Caco-2 (cell line): ENCODE measurements around the gene SCN1B. TPM values are rescaled to one million over a fixed set of nuclear protein-coding genes. Genes with fewer than 3 reads are reported as not detected.

Experiments
- BruUV-seq: library from RNA; stranded (reverse); fragments of 400-500 nt; replicated peaks from 2 replicates; lab custom pipeline; 2021; lab: Mats Ljungman, UMichigan
- CTCF ChIA-PET: fragments of 300-600 bp; sonication (Branson Sonifier 250); formaldehyde crosslinking; loops from one replicate; lab custom pipeline; 2022; ENCODE audit warnings: antibody characterized with exemption; lab: Charles Lee
- POLR2A ChIA-PET: fragments of 300-600 bp; sonication (Branson Sonifier 250); formaldehyde crosslinking; loops from one replicate; lab custom pipeline; 2022; ENCODE audit warnings: antibody characterized with exemption; lab: Charles Lee
- DNase-seq, 2 experiments: peaks; one replicate each; pipeline versions ENCODE4 v3.0.0 to v3.0.0-alpha.2; 2020 to 2022
- H3K27me3 ChIP-seq: replicated peaks from 2 replicates; pipeline ENCODE4 v1.6.0; 2011; ENCODE audit warnings: low read length; ENCODE audit not compliant: control insufficient read depth, insufficient read depth
- H3K36me3 ChIP-seq: 2 replicates; pipeline ENCODE4 v1.5.1; 2011; ENCODE audit warnings: low read length; ENCODE audit not compliant: control insufficient read depth, insufficient read depth
- H3K4me1 ChIP-seq: fragments of 250-450 bp; sonication (Bioruptor Pico); 2 replicates; pipeline ENCODE4 v1.5.1; 2020; ENCODE audit warnings: mild to moderate bottlenecking
- H3K4me3 ChIP-seq: 2 replicates; pipeline ENCODE4 v1.5.1; 2011; ENCODE audit warnings: low read depth, mild to moderate bottlenecking, control low read depth, low read length
- H3K9me3 ChIP-seq: fragments of 250-450 bp; sonication (Bioruptor Pico); 2 replicates; pipeline ENCODE4 v1.5.1; 2020; ENCODE audit warnings: mild to moderate bottlenecking, moderate library complexity
- H3K27ac Mint-ChIP-seq: one replicate; pipeline ENCODE4 v1.8.0; 2022; ENCODE audit warnings: mixed read lengths; ENCODE audit not compliant: unreplicated experiment
- H3K27me3 Mint-ChIP-seq: one replicate; pipeline ENCODE4 v1.8.0; 2022; ENCODE audit warnings: mixed read lengths; ENCODE audit not compliant: insufficient read depth, unreplicated experiment
- H3K36me3 Mint-ChIP-seq: one replicate; pipeline ENCODE4 v1.8.0; 2022; ENCODE audit warnings: mild to moderate bottlenecking, mixed read lengths; ENCODE audit not compliant: insufficient read depth, unreplicated experiment
- H3K4me1 Mint-ChIP-seq: one replicate; pipeline ENCODE4 v1.8.0; 2022; ENCODE audit warnings: low read depth, mixed read lengths; ENCODE audit not compliant: unreplicated experiment
- H3K4me3 Mint-ChIP-seq: one replicate; pipeline ENCODE4 v1.8.0; 2022; ENCODE audit warnings: mild to moderate bottlenecking, moderate library complexity, mixed read lengths; ENCODE audit not compliant: unreplicated experiment
- H3K9me3 Mint-ChIP-seq: one replicate; pipeline ENCODE4 v1.8.0; 2022; ENCODE audit warnings: mixed read lengths; ENCODE audit not compliant: unreplicated experiment
- intact Hi-C: fragments of 100-400 bp; cut with micrococcal nuclease; formaldehyde crosslinking; loops from one replicate; pipeline ENCODE4 v1.10.0; 2022; ENCODE audit not compliant: unreplicated experiment
- total RNA-seq: library from RNA; stranded (reverse); gene quantifications from 2 replicates; pipeline ENCODE4 v1.2.3, GENCODE V29; 2022
- TF ChIP-seq, protein P1 (sequence below), 2 experiments: fragments of 200-600 bp in 1 of 2; IDR thresholded peaks; 1 replicate in 1 of 2; 2 replicates in 1 of 2; pipeline versions ENCODE4 v1.5.1 to v1.8.0; 2011 to 2022; ENCODE audit warnings: antibody characterized with exemption in 1 of 2, control low read depth in 1 of 2, inconsistent platforms in 1 of 2, low read depth in 1 of 2, low read length in 1 of 2, mild to moderate bottlenecking in 1 of 2, moderate library complexity in 1 of 2; ENCODE audit not compliant: insufficient read depth in 1 of 2, severe bottlenecking in 1 of 2, unreplicated experiment in 1 of 2

SCN1B gene
- total RNA-seq, 1 experiment from 2014 or later, result 1.7 TPM

DNA sequence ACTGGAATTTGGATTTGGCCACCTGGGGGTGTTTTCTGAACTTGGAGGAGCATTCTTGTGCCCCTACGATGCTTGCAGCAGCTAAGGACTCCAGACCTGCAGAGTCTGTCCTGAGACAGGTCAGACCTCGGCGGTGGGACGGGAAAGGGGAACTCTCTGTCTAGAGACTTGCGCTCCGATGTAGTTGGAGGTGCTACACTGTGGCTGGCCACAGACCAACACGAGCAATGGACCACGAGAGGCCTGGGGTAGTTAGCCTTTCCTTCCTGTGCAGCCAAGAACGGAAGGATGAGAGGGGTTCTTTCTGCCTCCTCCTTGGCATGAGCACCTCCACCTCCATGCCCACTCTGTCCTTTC is 36.0 kb upstream of the SCN1B start:
- H3K36me3 ChIP-seq, result no peaks in the 10 kb centered on the region
- no peak for DNase-seq
- Mint-ChIP-seq H3K27ac (peak overlapping the region; percentile 2), H3K36me3 (no peaks in the 10 kb centered on the region), H3K27me3 (no peaks in the 10 kb centered on the region), H3K4me3 (no peak overlapping the region), H3K4me1 (peaks cover 28% of the 10 kb centered on the region), H3K9me3 (no peaks in the 10 kb centered on the region)
- intact Hi-C loops, result no loop called here
- POLR2A ChIA-PET, result interaction anchor here (0.6 to 1.9 kb wide), 2 partner anchors 12 to 963 kb away, joined by 3 to 14 read pairs; no protein-coding TSS in a partner anchor
- H3K4me1 ChIP-seq, result peaks cover 30% of the 10 kb centered on the region
- H3K9me3 ChIP-seq, result no peaks in the 10 kb centered on the region
- no peak overlapping the region for H3K4me3 ChIP-seq
- BruUV-seq, result no TSS peak
- CTCF ChIA-PET, result interaction anchor here (1.7 kb wide), 1 partner anchor 12 kb away, joined by 6 read pairs; no protein-coding TSS in a partner anchor
- H3K27me3 ChIP-seq, result no peaks in the 10 kb centered on the region
- TF ChIP-seq, protein P1, sequence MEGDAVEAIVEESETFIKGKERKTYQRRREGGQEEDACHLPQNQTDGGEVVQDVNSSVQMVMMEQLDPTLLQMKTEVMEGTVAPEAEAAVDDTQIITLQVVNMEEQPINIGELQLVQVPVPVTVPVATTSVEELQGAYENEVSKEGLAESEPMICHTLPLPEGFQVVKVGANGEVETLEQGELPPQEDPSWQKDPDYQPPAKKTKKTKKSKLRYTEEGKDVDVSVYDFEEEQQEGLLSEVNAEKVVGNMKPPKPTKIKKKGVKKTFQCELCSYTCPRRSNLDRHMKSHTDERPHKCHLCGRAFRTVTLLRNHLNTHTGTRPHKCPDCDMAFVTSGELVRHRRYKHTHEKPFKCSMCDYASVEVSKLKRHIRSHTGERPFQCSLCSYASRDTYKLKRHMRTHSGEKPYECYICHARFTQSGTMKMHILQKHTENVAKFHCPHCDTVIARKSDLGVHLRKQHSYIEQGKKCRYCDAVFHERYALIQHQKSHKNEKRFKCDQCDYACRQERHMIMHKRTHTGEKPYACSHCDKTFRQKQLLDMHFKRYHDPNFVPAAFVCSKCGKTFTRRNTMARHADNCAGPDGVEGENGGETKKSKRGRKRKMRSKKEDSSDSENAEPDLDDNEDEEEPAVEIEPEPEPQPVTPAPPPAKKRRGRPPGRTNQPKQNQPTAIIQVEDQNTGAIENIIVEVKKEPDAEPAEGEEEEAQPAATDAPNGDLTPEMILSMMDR (IDR thresholded peaks at IDR 0.05; ENCODE audit: insufficient read depth in 1 of 2, low read depth in 1 of 2, low read length in 1 of 2, severe bottlenecking in 1 of 2, unreplicated experiment in 1 of 2), result no peak

DNA sequence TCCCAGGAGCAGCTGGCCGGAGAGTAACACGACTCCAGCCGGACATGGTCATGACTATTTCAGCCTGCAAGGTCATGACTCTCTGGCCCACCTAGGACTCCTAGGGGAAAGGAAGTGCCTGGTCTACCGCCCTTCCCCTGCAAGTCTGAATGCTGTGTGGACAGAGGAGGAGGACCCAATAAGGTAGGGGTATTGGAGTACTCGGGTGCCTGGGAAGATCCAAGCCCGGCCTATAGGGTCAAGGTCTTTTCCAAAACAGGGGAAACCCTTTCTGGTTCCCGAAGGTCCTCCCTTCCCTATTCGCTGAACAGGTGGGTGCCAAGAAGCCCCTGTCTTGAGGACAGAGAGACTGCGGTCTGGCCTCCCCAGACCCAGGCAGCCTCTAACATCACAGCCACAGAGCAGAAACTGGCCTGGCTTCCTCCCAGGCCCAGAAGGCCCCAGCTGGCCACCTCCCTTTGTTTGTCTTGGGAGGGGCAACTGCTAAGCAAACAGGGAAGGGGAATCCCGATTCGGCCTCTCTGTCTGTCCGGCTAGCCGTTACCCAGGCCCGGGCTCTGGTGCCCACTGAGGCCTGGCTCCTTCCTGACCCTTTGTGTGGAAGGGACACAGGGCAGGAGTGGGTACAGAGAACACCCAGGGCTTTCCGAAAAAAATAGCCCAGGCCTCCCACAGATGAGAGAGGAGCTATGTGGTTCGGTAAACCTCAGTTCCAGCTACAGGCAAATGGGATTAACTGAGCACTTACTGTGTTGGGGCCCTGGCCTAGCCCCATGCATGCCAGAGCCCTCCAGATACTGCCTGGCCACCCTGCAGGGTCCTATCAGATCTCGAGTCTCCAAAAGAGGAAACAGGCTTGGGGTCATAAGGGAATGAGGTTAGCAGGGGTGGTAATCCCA is 35.4 kb upstream of the SCN1B start:
- Histone ChIP-seq H3K4me3 (no peak overlapping the region), H3K9me3 (no peaks in the 10 kb centered on the region), H3K4me1 (peaks cover 30% of the 10 kb centered on the region), H3K27me3 (no peaks in the 10 kb centered on the region), H3K36me3 (no peaks in the 10 kb centered on the region)
- ChIA-PET POLR2A (interaction anchor here (0.6 to 1.9 kb wide), 2 partner anchors 12 to 962 kb away, joined by 3 to 14 read pairs; no protein-coding TSS in a partner anchor), CTCF (interaction anchor here (1.7 kb wide), 1 partner anchor 12 kb away, joined by 6 read pairs; no protein-coding TSS in a partner anchor)
- H3K4me3 Mint-ChIP-seq, result peak overlapping the region; percentile 29
- BruUV-seq, result no TSS peak
- H3K4me1 Mint-ChIP-seq, result peaks cover 29% of the 10 kb centered on the region
- H3K36me3 Mint-ChIP-seq, result no peaks in the 10 kb centered on the region
- peak overlapping the region; percentile 2 for H3K27ac Mint-ChIP-seq
- DNase-seq, result peak; percentile 76 to 80
- intact Hi-C loops, result no loop called here
- TF ChIP-seq, protein P1 (IDR thresholded peaks at IDR 0.05; ENCODE audit: insufficient read depth in 1 of 2, low read depth in 1 of 2, low read length in 1 of 2, severe bottlenecking in 1 of 2, unreplicated experiment in 1 of 2), result no peak
- H3K27me3 Mint-ChIP-seq, result no peaks in the 10 kb centered on the region
- no peaks in the 10 kb centered on the region for H3K9me3 Mint-ChIP-seq

DNA sequence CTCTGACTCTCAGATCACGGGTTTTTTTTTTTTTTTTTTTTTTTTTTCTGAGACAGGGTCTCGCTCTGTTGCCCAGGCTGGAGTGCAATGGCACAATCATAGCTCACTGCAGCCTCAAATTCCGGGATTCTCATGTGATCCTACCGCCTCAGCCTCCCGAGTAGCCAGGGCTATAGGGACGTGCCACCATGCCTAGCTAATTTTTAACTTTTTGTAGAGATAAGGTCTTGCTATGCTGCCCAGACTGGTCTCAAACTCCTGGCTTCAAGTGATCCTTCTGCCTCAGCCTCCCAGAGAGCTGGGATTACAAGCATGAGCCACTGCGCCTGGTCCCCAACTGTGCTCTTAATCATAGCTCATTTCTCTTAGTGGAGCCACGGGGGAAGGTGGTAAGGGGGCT is 34.7 kb upstream of the SCN1B start:
- TF ChIP-seq, protein P1 (IDR thresholded peaks at IDR 0.05; ENCODE audit: insufficient read depth in 1 of 2, low read depth in 1 of 2, low read length in 1 of 2, severe bottlenecking in 1 of 2, unreplicated experiment in 1 of 2), result no peak
- Mint-ChIP-seq H3K36me3 (no peaks in the 10 kb centered on the region), H3K4me1 (peaks cover 29% of the 10 kb centered on the region), H3K27me3 (no peaks in the 10 kb centered on the region), H3K27ac (peak overlapping the region; percentile 2), H3K4me3 (peak overlapping the region; percentile 29), H3K9me3 (no peaks in the 10 kb centered on the region)
- H3K36me3 ChIP-seq, result no peaks in the 10 kb centered on the region
- peak in 1 of 2 experiments; percentile 40 for DNase-seq
- H3K9me3 ChIP-seq, result no peaks in the 10 kb centered on the region
- H3K27me3 ChIP-seq, result no peaks in the 10 kb centered on the region
- ChIA-PET POLR2A (interaction anchor here (1.9 kb wide), 1 partner anchor 11 kb away, joined by 14 read pairs; no protein-coding TSS in a partner anchor), CTCF (interaction anchor here (1.7 kb wide), 1 partner anchor 11 kb away, joined by 6 read pairs; no protein-coding TSS in a partner anchor)
- intact Hi-C loops, result no loop called here
- no peak overlapping the region for H3K4me3 ChIP-seq
- H3K4me1 ChIP-seq, result peaks cover 30% of the 10 kb centered on the region
- BruUV-seq, result no TSS peak
